Liver (tissue), 9 donors: ENCODE results near the gene NEAT1. TPM values are rescaled to one million over a fixed set of nuclear protein-coding genes. Genes with fewer than 3 reads are reported as not detected.
"Not testable (repeated sequence)": the region's sequence is repeated elsewhere in the genome, so short reads cannot be mapped to it uniquely, and the experiment has no call there.

Experiments used
- DNase-seq: peaks from one replicate; pipeline ENCODE4 v3.0.0-alpha.2; 2017; ENCODE audit warnings: low spot score
- H3K27ac ChIP-seq, 2 donors: one replicate each; pipeline ENCODE4 v1.7.0; 2013; ENCODE audit warnings: inconsistent platforms in 2 of 2, low read length in 2 of 2, control low read depth in 1 of 2, low read depth in 1 of 2, mild to moderate bottlenecking in 1 of 2
- H3K27me3 ChIP-seq, 4 donors: one replicate each; pipeline versions ENCODE4 v1.6.1 to v1.7.0; 2013; ENCODE audit warnings: low read length in 3 of 4, inconsistent platforms in 1 of 4, mild to moderate bottlenecking in 1 of 4, moderate library complexity in 1 of 4; ENCODE audit not compliant: control insufficient read depth in 4 of 4, insufficient read depth in 4 of 4
- H3K36me3 ChIP-seq, 4 donors: one replicate each; pipeline versions ENCODE4 v1.6.1 to v1.7.0; 2013; ENCODE audit warnings: low read length in 3 of 4, mild to moderate bottlenecking in 3 of 4, low read depth in 1 of 4, moderate library complexity in 1 of 4; ENCODE audit not compliant: control insufficient read depth in 4 of 4, insufficient read depth in 3 of 4
- H3K4me1 ChIP-seq, 4 donors: one replicate each; pipeline versions ENCODE4 v1.6.1 to v1.7.0; 2013; ENCODE audit warnings: low read length in 3 of 4, mild to moderate bottlenecking in 3 of 4, moderate library complexity in 1 of 4; ENCODE audit not compliant: control insufficient read depth in 4 of 4, insufficient read depth in 4 of 4
- H3K4me3 ChIP-seq, 3 donors: one replicate each; pipeline versions ENCODE4 v1.6.1 to v1.7.0; 2013; ENCODE audit warnings: low read length in 3 of 3, control low read depth in 1 of 3, low read depth in 1 of 3, mild to moderate bottlenecking in 1 of 3
- H3K9ac ChIP-seq, 2 donors: one replicate each; pipeline ENCODE4 v1.7.0; 2013; ENCODE audit warnings: low read length in 2 of 2, mild to moderate bottlenecking in 2 of 2, moderate library complexity in 2 of 2, control low read depth in 1 of 2, low read depth in 1 of 2
- H3K9me3 ChIP-seq, 4 donors: one replicate each; pipeline versions ENCODE4 v1.6.1 to v1.7.0; 2013; ENCODE audit warnings: low read length in 3 of 4; ENCODE audit not compliant: control insufficient read depth in 4 of 4
- FOXA1 ChIP-seq: IDR thresholded peaks from 2 replicates; pipeline ENCODE4 v1.6.1; 2016; ENCODE audit warnings: antibody characterized with exemption
- GABPA ChIP-seq, 2 donors: IDR thresholded peaks in 1 of 2; conservative IDR thresholded peaks in 1 of 2; 2 replicates each; pipeline ENCODE4 v1.6.1; 2016; ENCODE audit warnings: antibody characterized with exemption in 2 of 2, mild to moderate bottlenecking in 1 of 2, moderate library complexity in 1 of 2
- NR2F2 ChIP-seq: IDR thresholded peaks from 2 replicates; pipeline ENCODE4 v1.6.1; 2016; ENCODE audit warnings: antibody characterized with exemption
- RAD21 ChIP-seq, 2 donors: IDR thresholded peaks; 2 replicates each; pipeline ENCODE4 v1.6.1; 2016; ENCODE audit warnings: antibody characterized with exemption in 2 of 2, mild to moderate bottlenecking in 2 of 2
- RXRA ChIP-seq, 2 donors: IDR thresholded peaks; 2 replicates each; pipeline ENCODE4 v1.6.1; 2017 to 2018; ENCODE audit warnings: antibody characterized with exemption in 2 of 2, mild to moderate bottlenecking in 1 of 2
- SP1 ChIP-seq: IDR thresholded peaks from 2 replicates; pipeline ENCODE4 v1.6.1; 2018; ENCODE audit warnings: antibody characterized with exemption, mild to moderate bottlenecking
- TAF1 ChIP-seq: conservative IDR thresholded peaks from 2 replicates; pipeline ENCODE4 v1.6.1; 2016; ENCODE audit warnings: antibody characterized with exemption, mild to moderate bottlenecking
- YY1 ChIP-seq: IDR thresholded peaks from 2 replicates; pipeline ENCODE4 v1.6.1; 2016; ENCODE audit warnings: antibody characterized with exemption, mild to moderate bottlenecking
- WGBS: extraction: QIAGEN DNeasy Blood & Tissue Kit; methylation state at CpG from one replicate; pipeline ENCODE4 v1.1.7; 2013; 5-methylcytosine and 5-hydroxymethylcytosine counted together
- polyA plus RNA-seq, 2 donors: library from polyadenylated mRNA; stranded (reverse) in 1 of 2; unstranded in 1 of 2; fragments of 200-250 nt in 1 of 2; fragments of >200 nt in 1 of 2; fragmentation: Nextera tagmentation in 1 of 2; extraction: Ambion mirVana in 1 of 2; gene quantifications; one replicate each; pipeline versions ENCODE4 v1.2.1 to v1.2.3, GENCODE V29; 2013 to 2015
- total RNA-seq, 2 donors: library from RNA; depleted of rRNA; stranded (reverse); fragments of >200 nt; gene quantifications; one replicate each; pipeline ENCODE4 v1.2.3, GENCODE V29; 2014
- TF ChIP-seq, protein P1 (sequence below): IDR thresholded peaks from 2 replicates; pipeline ENCODE4 v1.6.1; 2016; ENCODE audit warnings: antibody characterized with exemption, mild to moderate bottlenecking
- TF ChIP-seq, protein P2 (sequence below): IDR thresholded peaks from 2 replicates; pipeline ENCODE4 v1.6.1; 2016; ENCODE audit warnings: antibody characterized with exemption
- TF ChIP-seq, protein P3 (sequence below): fragments of 150-350 bp; IDR thresholded peaks from 2 replicates; pipeline ENCODE4 v1.5.1; 2017; ENCODE audit warnings: improper control_type of control experiment, low read depth, low read length; ENCODE audit not compliant: missing input control
- donor health status: healthy.
- donor health status: healthy.
- donor health status: healthy.
- donor health status: healthy.
- donor health status: healthy.

NEAT1 gene
- total and polyA plus RNA-seq, 4 donors, result 29.6 to 1,968 (median 80.8) TPM

DNA sequence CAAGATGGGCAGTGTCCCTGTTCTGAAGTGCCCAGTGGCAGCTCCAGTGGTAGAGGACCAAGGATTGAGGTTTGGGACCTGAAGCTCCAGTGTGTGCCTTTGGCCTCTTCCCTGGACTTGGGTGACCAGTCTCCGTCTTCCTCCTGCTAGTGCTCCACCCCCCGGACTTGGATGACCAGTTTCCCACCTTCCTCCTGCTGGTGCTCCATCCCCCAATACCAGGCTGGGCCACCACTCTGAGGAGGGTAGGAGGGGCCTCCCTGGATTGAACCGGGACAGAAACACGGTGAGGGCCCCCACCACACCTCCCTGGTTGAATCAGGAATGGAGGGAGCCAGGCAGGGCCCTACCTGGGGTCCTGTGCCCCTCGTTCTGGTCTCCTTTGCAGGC lies 10.9 kb upstream of the NEAT1 start:
- Histone ChIP-seq H3K9me3 (no peaks in the 10 kb centered on the region), H3K27me3 (no peaks in the 10 kb centered on the region), H3K4me1 (peaks cover 2 to 14% (median 10%) of the 10 kb centered on the region in 4 donors), H3K9ac (no peak overlapping the region), H3K27ac (no peak overlapping the region), H3K36me3 (peaks cover 1 to 25% (median 6%) of the 10 kb centered on the region in 4 donors), H3K4me3 (no peak overlapping the region)
- 89% methylated on average over 5 of the region's 5 CpGs for WGBS
- DNase-seq, result no peak
- TF ChIP-seq, protein P1, sequence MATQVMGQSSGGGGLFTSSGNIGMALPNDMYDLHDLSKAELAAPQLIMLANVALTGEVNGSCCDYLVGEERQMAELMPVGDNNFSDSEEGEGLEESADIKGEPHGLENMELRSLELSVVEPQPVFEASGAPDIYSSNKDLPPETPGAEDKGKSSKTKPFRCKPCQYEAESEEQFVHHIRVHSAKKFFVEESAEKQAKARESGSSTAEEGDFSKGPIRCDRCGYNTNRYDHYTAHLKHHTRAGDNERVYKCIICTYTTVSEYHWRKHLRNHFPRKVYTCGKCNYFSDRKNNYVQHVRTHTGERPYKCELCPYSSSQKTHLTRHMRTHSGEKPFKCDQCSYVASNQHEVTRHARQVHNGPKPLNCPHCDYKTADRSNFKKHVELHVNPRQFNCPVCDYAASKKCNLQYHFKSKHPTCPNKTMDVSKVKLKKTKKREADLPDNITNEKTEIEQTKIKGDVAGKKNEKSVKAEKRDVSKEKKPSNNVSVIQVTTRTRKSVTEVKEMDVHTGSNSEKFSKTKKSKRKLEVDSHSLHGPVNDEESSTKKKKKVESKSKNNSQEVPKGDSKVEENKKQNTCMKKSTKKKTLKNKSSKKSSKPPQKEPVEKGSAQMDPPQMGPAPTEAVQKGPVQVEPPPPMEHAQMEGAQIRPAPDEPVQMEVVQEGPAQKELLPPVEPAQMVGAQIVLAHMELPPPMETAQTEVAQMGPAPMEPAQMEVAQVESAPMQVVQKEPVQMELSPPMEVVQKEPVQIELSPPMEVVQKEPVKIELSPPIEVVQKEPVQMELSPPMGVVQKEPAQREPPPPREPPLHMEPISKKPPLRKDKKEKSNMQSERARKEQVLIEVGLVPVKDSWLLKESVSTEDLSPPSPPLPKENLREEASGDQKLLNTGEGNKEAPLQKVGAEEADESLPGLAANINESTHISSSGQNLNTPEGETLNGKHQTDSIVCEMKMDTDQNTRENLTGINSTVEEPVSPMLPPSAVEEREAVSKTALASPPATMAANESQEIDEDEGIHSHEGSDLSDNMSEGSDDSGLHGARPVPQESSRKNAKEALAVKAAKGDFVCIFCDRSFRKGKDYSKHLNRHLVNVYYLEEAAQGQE, result no peak
- TF ChIP-seq NR2F2 (no peak), YY1 (no peak), SP1 (no peak)

DNA sequence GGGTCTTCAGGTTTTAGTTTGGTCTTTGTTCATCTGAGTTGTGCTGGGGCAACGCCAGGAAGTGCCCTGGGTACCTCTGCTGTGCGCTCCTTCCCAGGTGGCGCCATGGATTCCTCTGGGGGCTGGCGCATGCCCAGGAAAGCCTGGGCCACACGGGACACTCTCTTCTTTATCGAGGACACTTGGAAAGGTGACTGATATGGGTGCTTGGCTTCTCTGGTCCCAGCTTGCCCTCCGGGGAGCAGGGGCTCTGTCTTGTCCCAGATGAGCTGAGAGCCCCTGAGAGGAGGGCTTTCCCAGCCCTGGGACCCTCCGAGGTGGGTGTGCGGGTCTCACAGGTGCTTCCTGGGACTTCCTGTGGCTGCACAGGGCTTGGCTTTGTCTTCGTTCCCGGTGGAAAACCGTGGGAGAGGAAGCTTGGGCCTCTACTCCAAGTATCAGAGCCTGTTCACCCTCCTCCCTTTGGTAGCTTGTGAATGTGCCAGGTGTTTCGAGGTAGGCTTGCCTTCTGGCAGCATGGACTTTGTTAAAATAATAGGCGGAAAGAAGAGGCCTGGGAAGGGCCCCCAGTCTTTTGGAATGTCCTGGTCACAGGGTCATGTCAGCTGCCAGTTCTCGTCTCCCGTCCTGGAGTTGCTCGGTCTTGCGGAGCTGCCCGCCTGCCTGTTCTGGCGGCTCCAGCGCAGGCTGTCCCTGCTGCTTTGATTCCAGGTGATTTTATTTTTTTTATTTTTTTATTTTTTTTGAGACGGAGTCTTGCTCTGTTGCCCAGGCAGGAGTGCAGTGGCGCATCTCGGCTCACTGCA lies 10.1 kb upstream of the NEAT1 start:
- peaks cover 3 to 22% (median 14%) of the 10 kb centered on the region in 4 donors for H3K4me1 ChIP-seq
- TF ChIP-seq TAF1 (no peak), RAD21 (IDR thresholded peaks at IDR 0.05) (no peak), GABPA (IDR thresholded peaks at IDR 0.05 in 1 of 2, conservative IDR thresholded peaks at IDR 0.05 in 1 of 2) (no peak), FOXA1 (no peak), SP1 (no peak), RXRA (IDR thresholded peaks at IDR 0.05) (no peak)
- TF ChIP-seq, protein P2, sequence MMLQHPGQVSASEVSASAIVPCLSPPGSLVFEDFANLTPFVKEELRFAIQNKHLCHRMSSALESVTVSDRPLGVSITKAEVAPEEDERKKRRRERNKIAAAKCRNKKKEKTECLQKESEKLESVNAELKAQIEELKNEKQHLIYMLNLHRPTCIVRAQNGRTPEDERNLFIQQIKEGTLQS, result no peak
- TF ChIP-seq, protein P3, sequence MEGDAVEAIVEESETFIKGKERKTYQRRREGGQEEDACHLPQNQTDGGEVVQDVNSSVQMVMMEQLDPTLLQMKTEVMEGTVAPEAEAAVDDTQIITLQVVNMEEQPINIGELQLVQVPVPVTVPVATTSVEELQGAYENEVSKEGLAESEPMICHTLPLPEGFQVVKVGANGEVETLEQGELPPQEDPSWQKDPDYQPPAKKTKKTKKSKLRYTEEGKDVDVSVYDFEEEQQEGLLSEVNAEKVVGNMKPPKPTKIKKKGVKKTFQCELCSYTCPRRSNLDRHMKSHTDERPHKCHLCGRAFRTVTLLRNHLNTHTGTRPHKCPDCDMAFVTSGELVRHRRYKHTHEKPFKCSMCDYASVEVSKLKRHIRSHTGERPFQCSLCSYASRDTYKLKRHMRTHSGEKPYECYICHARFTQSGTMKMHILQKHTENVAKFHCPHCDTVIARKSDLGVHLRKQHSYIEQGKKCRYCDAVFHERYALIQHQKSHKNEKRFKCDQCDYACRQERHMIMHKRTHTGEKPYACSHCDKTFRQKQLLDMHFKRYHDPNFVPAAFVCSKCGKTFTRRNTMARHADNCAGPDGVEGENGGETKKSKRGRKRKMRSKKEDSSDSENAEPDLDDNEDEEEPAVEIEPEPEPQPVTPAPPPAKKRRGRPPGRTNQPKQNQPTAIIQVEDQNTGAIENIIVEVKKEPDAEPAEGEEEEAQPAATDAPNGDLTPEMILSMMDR, result no peak
- TF ChIP-seq, protein P1, result no peak
- 82% methylated on average over 24 of the region's 24 CpGs for whole genome bisulfite sequencing
- no peaks in the 10 kb centered on the region for H3K27me3 ChIP-seq
- no peaks in the 10 kb centered on the region for H3K9me3 ChIP-seq
- DNase-seq, result no peak
- no peak overlapping the region for H3K27ac ChIP-seq
- H3K4me3 ChIP-seq, result no peak overlapping the region
- no peak overlapping the region for H3K9ac ChIP-seq
- peaks cover 1 to 25% (median 6%) of the 10 kb centered on the region in 4 donors for H3K36me3 ChIP-seq

DNA sequence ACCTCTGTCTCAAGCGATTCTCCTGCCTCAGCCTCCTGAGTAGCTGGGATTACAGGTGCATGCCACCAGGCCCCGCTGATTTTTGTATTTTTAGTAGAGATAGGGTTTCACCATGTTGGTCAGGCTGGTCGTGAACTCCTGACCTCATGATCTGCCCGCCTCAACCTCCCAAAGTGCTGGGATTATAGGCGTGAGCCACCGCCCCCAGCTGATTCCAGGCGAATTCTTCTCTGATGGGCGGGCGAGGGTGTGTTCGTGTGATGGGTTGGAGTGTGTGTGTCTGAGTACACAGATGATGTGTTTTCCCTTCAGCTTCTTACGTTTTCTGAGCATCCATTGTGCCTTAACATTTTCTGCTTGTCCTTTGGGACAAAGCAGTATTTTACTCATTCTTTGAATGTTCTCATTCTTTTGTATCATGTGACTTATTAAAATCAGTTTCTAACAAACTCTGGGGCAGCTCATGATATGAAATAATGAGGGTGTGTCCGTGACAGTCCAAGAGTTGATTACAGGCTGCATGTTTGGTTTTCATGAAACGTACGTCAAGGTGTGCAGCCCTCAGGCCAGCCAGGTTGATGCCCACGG lies 9.4 kb upstream of the NEAT1 start:
- peaks cover 1 to 25% (median 6%) of the 10 kb centered on the region in 4 donors for H3K36me3 ChIP-seq
- H3K27ac ChIP-seq, DNase-seq, H3K9me3 ChIP-seq, H3K9ac ChIP-seq, H3K4me3 ChIP-seq, H3K27me3 ChIP-seq: not testable (repeated sequence)
- 92% methylated on average over 15 of the region's 15 CpGs for WGBS
- H3K4me1 ChIP-seq, result peaks cover 9 to 29% (median 19%) of the 10 kb centered on the region in 4 donors
